Activated CD8-positive, alpha-beta memory T cell treated with anti-CD3 and anti-CD28 coated beads for 24 hours (primary cell): ENCODE data around the gene DPEP1.
"Not testable (repeated sequence)": the region's sequence is repeated elsewhere in the genome, so short reads cannot be mapped to it uniquely, and the experiment has no call there.

Source experiments
- DNase-seq: peaks from one replicate; pipeline ENCODE4 v3.0.0-alpha.2; 2020

DPEP1 gene

DNA sequence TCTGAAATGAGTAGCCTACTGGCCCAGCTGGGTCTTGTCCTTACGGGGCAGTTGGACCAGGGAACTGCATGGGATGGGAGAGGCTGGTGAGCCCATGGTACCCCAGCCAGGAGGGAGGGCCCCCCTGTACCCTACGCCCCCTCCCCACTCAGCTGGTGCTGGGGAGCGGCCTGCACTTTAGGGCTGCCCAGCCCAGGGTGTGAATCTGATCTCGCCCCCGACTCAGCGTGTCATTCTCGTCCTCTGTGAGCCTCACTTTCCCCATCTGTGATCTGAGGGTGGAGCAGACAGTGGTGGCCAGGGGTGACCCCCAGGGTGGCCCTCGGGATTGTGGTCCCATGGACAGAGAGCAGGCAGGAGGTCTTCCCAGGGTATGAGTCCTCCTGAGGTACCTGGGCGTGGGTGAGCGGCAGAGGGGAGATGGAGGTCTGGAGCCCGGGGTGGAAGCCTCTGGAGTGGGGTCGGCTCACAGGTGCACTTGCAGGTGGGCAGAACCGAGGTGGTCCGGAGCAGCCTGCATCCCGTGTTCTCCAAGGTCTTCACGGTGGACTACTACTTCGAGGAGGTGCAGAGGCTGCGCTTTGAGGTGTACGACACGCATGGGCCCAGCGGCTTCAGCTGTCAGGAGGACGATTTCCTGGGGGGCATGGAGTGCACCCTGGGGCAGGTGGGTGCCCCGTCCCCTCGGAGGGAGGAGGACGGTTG lies 36.2 kb upstream of the DPEP1 start:
- no peak for DNase-seq

DNA sequence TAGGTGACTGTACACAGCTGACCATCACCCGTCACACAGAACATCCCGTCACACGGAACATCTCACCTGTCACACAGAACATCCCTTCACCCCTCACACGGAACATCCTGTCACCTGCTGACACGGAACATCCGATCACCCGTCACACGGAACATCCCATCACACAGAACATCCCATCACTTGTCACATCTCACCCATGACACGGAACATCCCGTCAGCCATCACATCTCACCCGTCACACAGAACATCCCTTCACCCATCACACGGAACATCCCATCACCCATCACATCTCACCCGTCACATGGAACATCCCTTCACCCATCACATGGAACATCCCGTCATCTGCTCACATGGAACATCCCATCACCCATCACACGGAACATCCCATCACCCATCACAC lies 34.1 kb upstream of the DPEP1 start:
- no peak for DNase-seq

DNA sequence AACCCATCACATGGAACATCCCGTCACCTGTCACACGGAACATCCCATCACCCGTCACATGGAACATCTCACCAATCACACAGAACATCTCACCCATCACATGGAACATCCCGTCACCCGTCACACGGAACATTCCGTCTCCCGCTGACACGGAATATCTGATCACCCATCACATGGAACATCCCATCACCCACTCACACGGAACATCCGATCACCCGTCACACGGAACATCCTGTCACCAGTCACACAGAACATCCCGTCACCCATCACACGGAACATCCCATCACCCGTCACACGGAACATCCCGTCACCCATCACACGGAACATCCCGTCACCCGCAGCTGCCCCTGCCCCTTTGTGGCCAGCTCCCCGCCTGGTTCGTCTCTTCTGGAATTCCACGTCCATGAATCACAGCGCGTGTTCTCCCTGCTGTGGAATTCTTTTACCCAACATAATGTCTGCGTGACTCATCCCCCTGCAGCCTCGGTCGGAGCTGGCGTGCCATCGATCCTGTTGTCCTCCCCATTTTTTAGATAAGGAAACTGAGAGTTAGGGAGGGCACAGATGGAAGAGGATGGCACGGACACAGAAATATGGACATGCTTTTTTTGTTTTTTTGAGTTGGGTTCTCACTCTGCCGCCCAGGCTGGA lies 32.3 kb upstream of the DPEP1 start:
- DNase-seq: no peak

- no peak for DNase-seq
Observed at GRCh38 chr16:89581861-89582563, 31.4 kb upstream of the DPEP1 start.

- no peak for DNase-seq
Observed at GRCh38 chr16:89582614-89583196, 30.7 kb upstream of the DPEP1 start.

- DNase-seq: no peak
Observed at GRCh38 chr16:89583197-89583894, 30.1 kb upstream of the DPEP1 start.

DNA sequence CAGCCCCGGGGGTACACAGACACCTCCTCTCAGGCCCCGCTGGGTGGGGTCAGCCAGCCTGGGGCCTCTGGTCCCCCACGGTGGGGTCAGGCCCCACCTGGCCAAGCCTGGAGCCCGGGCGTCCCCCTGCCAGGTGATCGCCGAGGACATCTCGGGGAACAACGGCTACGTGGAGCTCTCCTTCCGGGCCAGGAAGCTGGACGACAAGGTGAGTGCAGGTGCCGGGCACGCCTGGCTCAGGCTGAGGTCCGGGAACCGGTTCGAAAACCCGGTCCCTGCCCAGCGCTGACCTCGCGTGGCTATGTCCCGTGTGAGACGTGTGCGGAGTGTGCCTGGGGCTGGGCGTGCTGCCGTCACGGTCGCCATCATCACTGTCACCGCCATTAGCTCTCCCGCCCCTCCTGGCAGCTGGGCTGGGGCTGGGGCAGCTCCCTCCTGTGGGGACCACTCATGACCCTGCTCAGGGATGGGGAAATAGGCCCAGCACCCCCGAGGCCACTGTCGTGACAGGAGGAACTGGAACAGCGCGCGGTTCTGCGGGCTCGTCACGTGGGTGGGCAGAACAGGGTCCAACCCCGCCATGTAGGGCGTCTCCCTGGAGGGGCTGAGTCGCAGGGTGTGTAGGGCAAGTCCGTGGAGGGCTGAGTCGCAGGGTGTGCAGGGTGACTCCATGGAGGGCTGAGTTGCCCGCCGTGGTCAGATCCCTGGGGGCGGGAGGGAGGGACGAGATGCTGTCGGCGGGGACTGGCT lies 29.4 kb upstream of the DPEP1 start:
- DNase-seq: no peak

- no peak for DNase-seq
Observed at GRCh38 chr16:89584768-89585549, 28.5 kb upstream of the DPEP1 start.

DNA sequence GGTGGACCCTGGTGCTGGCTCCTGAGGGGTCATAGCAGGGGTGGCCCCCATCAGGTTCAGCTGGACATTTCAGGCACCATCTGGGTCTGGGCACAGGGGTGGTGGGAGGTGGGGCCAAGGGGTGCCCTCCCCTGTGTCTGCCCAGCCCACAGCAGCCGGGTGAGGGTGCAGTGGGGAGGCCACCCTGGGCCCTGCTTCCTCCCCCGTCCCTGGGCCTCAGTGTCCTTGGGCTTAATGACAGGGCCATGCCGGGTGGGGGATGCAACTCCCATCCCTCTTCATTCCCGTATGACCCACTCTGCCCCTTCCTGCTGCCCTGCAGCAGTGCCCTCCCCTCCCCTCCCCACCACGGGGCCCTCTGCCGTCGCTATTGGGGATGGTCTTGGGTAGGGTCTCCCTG lies 27.2 kb upstream of the DPEP1 start:
- DNase-seq: no peak

DNA sequence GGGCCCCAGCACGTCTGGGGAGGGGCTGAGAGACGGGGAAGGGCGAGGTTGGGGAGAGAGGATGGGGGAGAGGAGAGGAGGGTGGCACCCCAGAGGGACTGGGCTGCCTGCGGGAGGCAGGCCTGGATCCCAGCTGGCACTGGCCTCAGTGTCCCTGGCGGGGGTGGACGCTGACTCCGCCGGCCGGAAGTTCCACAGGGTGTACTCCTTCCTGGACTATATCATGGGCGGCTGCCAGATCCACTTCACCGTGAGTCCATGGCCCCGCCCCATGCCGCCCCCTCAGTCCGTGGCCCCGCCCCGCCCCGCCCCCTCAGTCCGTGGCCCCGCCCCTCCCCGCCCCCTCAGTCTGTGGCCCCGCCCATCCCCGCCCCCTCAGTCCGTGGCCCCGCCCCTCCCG lies 26.6 kb upstream of the DPEP1 start:
- DNase-seq: no peak

DNA sequence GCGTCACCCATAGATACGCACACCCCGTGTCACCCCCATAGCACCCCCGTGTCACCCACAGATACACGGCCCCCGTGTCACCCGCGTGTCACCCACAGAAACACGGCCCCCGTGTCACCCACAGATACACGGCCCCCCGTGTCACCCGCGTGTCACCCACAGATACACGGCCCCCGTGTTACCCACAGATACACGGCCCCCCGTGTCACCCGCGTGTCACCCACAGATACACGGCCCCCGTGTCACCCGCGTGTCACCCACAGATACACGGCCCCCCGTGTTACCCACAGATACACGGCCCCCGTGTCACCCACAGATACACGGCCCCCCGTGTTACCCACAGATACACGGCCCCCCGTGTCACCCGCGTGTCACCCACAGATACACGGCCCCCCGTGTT lies 25.8 kb upstream of the DPEP1 start:
- not testable (repeated sequence) for DNase-seq

DNA sequence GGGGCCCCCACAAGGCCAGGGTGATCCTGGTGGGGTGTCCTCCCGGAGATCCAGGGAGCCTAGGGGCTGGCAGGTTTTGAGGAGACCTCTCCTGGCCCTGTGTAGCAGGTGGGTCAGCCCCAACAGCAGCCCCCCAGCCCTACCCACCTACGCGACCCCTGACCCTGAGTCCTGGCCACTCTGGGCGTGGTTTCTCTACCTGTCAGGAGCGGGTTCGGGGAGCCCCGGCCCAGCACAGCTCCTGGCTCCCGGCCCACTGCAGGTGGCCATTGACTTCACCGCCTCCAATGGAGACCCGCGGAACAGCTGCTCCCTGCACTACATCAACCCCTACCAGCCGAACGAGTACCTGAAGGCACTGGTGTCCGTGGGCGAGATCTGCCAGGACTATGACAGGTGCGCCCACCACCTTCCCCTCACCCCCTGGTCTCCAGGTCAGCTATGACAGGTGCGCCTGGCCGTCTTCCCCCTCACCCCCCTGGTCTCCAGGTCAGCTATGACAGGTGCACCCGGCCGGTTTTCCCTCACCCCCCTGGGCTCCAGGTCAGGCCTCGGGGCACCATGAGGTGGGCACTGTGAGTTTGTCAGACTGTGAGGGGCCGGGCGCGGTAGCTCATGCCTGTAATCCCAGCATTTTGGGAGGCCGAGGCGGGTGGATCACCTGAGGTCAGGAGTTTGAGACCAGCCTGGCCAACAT lies 24.9 kb upstream of the DPEP1 start:
- DNase-seq: no peak

GRCh38 chr16:89589241-89589926 lies 24.1 kb upstream of the DPEP1 start:
- DNase-seq: no peak

GRCh38 chr16:89593841-89594240 lies 19.6 kb upstream of the DPEP1 start:
- DNase-seq: no peak

GRCh38 chr16:89595330-89596060 lies 17.9 kb upstream of the DPEP1 start:
- no peak for DNase-seq

DNA sequence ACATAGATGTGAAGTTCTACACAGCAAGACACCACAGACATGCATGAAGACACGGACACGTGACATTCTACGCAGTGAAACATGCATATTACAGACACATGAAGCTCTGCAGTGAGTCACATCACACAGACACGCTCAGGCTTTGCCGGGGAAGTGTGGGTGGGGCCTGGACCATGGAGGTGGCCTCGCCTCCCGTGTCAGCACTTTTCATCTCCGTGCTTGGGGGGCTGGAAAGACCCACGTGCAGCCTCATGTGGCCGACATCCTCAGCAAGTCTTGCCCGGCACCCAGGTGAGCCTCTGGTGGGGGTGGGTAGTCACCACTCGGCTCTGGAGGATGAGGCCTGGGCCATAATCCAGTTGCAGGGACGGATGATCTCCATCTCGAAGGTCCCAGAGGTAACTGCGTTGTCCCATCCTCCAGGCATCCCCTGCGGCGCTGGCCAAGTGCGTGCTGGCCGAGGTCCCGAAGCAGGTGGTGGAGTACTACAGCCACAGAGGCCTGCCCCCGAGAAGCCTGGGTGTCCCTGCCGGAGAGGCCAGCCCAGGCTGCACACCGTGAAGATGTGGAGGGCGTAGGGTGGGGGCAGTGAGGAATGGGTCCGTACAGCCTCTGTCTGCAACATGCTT lies 17.3 kb upstream of the DPEP1 start:
- DNase-seq: no peak

- DNase-seq: no peak
Observed at GRCh38 chr16:89596957-89597649, 16.3 kb upstream of the DPEP1 start.

GRCh38 chr16:89598199-89598598 lies 15.2 kb upstream of the DPEP1 start:
- no peak for DNase-seq
